Stimulated activated naive CD4-positive, alpha-beta T cell (primary cell): ENCODE results near the gene LRRC8E.
"Not testable (repeated sequence)": the region's sequence is repeated elsewhere in the genome, so short reads cannot be mapped to it uniquely, and the experiment has no call there.

Experiments used
- DNase-seq, 6 experiments: peaks; one replicate each; lab custom pipeline; 2025; lab: John Stamatoyannopoulos, UW

LRRC8E gene

DNA sequence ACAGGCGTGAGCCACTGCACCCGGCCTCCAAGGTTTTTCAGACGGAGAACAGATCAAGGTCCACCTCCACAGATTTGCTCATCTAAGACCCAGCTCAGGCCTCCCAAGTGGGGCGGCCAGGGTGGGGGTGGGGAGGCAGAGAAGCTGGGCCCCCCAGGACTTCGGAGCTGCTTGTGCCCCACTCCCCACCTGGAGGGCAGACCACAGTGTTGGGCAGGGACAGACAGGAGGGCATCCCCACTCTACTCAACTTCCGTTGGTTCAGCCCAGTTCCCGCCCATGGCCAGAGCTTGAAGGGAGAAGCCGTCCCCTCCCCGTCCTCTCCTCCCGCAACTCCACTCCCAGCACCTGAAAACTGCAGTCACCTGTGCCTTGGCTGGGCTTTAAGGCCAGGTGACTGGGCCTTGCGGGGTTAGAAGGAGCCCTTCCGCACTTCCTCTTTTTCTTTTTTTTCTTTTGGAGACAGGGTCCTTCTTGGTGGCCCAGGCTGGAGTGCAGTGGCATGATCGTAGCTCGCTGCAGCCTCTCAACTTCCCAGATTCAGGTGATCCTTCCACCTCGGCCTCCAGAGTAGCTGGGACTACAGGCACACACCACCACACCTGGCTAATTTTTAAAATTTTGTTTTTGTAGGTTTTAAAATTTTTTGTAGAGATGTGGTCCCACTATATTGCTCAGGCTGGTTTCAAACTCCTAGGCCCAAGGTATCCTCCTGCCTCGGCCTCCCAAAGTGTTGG lies 734 bp upstream of the LRRC8E start:
- no peak for DNase-seq

DNA sequence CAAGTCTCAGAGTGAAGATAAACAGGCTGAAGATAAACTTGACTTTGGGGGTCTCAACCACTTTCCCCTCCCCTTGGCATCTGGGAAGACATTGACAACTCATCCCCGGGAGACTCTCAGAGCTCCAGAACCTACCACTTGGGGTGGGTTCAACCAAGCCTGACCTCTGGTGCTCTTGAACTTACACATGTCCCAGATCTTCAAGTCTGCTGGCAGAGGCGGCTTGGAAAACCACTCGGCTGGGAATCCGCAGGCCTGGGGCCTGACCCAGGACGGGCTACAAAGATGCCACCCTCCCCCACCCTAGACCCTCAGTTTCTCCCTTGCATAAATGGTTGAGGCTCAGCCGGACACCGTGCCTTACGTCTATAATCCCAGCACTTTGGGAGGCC lies 512 bp downstream of the LRRC8E start:
- DNase-seq: no peak

DNA sequence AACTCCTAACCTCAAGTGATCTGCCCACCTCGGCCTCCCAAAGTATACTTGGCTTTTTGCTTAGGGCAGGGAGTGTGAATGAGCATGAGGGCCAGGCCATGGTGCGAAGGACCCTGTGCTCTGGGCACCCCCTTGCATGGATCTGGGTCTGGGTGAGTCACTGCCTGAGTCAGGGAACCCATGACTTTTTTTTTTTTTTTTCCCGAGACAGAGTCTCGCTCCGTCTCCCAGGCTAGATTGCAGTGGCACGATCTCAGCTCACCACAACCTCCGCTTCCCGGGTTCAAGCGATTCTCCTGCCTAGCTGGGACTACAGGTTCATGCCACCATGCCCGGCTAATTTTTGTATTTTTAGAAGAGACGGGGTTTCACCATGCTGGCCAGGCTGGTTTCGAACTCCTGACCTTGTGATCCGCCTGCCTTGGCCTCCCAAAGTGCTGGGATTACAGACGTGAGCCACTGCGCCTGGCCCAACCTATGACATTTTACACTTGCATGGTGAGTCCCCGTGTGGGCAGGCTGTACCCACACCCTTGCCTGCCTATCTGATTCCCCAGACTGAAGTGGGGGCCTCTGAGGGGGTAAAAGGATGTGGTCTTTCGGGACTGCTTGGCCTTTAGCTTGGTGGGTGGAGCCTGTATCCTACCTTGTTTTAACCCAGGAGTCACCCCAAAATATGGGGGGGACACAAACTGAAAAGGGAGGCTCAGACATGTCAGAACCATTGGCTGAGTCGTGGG lies 5.2 kb downstream of the LRRC8E start:
- not testable (repeated sequence) for DNase-seq

DNA sequence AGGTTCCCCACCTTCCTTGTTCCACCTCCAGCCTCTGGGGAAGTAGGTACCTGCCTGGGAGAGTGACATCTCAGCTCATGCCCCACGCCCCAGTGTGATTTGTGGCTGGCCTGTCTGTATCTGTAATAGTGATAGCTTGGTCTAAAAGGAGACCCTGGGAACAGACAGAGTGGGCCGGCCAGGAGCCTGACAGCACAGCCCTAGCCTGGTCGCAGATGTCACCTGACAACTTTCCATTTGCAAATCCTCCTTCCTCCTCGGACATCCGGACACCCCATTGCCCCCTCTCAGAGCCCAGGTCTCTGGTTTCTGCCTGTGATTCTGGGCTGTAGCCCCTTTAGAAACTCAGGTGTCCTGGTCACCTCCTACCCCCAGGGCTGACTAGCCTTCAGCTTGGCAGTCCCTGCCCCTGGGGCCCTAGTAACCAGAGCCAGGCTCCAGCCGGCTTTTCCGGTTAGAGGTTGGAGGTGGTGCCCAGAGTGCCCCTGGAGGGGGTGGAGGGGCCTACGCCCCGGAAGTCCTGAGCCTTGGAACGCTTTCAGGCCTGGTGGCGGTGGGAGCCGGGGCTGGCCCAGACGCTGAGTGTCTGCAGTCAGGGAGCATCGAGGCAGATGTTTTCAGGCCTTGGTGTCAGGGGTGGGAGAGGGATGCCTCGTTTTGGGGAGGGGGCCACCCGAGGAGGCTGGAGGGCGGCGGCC lies 6.5 kb downstream of the LRRC8E start:
- DNase-seq: no peak

DNA sequence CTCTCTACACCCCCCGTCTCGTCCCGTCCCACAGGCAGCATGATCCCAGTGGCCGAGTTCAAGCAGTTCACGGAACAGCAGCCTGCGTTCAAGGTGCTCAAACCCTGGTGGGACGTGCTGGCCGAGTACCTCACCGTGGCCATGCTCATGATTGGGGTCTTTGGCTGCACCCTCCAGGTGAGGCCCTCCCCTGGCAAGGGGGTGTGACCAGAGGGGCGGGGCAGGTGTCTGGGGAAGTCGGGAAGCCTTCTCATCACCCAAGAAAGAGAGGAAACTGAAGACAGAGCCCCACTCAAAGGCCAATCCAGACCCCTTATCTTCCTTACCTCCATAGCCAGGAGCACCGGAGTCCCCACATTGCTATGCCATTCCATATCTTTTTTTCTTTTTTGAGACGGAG lies 7.3 kb downstream of the LRRC8E start:
- DNase-seq: no peak

DNA sequence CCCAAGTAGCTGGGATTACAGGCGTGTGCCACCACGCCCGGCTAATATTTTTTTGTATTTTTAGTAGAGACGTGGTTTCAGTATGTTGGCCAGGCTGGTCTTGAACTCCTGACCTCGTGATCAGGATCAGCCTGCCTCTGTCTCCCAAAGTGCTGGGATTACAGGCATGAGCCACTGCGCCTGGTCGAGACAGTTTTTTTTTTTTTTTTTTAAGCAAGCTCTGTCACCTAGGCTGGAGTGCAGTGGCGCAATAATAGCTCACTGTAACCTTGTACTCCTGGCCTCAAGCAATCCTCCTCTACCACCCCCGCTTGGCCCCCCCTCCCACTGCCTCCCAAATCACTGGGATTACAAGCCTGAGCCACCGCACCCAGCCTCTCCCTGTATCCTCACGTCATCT lies 9.0 kb downstream of the LRRC8E start:
- DNase-seq: no peak

DNA sequence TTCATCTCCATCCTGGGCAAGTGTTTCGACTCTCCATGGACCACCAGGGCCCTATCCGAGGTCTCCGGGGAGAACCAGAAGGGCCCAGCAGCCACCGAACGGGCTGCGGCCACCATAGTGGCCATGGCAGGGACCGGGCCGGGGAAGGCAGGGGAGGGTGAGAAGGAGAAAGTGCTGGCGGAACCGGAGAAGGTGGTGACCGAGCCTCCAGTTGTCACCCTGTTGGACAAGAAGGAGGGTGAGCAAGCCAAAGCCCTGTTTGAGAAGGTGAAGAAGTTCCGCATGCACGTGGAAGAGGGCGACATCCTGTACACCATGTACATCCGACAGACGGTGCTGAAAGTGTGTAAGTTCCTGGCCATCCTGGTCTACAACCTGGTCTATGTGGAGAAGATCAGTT lies 10.7 kb downstream of the LRRC8E start:
- no peak for DNase-seq

DNA sequence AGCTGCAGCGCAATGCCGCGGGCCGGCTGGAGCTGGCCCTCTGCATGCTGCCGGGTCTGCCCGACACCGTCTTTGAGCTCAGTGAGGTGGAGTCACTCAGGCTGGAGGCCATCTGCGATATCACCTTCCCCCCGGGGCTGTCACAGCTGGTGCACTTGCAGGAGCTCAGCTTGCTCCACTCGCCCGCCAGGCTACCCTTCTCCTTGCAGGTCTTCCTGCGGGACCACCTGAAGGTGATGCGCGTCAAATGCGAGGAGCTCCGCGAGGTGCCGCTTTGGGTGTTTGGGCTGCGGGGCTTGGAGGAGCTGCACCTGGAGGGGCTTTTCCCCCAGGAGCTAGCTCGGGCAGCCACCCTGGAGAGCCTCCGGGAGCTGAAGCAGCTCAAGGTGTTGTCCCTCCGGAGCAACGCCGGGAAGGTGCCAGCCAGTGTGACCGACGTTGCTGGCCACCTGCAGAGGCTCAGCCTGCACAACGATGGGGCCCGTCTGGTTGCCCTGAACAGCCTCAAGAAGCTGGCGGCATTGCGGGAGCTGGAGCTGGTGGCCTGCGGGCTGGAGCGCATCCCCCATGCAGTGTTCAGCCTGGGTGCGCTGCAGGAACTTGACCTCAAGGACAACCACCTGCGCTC lies 11.6 kb downstream of the LRRC8E start:
- no peak for DNase-seq

DNA sequence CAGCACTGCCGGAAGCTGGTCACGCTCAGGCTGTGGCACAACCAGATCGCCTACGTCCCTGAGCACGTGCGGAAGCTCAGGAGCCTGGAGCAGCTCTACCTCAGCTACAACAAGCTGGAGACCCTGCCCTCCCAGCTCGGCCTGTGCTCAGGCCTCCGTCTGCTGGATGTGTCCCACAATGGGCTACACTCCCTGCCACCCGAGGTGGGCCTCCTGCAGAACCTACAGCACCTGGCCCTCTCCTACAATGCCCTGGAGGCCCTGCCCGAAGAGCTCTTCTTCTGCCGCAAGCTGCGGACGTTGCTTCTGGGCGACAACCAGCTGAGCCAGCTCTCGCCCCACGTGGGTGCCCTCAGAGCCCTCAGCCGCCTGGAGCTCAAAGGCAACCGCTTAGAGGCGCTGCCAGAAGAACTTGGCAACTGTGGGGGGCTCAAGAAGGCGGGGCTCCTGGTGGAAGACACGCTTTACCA lies 12.1 kb downstream of the LRRC8E start:
- no peak for DNase-seq

DNA sequence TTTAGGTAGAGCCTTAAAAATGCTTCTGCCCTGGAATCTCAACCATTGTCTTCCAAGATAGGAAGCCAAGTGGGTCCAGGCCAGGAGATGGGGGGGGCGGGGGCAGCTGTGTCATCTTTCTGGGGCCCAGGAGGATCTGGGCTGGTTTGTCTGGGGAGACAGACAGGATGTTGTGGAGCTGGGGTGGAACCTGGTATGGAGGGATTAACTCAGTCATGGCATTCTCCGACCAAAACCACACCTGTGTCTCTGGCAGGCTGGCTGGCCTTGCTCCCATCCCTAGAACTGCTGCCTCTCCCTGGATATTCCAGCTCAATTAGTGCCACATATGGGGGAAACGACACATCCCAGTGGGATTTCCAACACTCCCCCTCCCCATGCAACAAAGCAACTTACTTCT lies 12.6 kb downstream of the LRRC8E start:
- no peak for DNase-seq

DNA sequence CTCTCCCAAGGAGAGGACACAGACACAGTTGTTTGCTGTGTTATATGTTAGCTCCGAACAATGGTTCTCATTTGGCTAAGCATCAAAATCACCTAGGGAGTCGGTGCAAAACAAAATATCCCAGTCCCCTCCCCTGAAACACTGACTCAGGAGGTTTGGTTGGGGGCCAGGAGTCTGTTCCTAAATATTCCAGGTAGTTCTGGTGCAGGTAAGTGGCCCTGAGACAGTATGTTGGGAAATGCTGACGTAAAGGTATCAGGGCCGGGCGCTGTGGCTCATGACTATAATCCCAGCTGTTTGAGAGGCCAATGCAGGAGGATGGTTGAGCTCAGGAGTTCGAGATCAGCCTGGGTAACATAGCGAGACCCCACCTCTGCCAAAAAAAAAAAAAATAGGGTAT lies 13.0 kb downstream of the LRRC8E start:
- DNase-seq: no peak

DNA sequence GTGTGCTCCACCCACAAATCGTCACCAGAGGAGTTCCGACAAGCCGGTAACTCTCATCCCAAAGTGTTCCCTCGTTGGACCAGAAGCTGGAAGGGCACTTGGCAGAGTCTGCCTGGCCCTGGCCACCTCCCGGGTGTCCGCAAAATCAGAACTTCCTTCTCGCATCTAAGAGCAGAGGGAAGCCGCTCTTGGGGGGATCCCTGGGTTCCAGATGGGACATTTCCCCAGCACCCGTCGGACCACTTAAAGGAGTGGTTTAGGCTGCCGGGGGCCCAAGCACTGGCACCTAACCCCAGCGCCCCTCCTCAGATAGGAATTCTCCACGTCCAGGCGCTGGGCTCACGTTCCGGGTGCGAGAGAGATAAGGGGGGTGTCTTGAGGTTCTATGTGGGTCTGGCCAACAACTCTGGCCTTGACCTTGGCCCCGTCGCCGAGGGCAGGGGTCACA lies 14.5 kb downstream of the LRRC8E start:
- DNase-seq: no peak

DNA sequence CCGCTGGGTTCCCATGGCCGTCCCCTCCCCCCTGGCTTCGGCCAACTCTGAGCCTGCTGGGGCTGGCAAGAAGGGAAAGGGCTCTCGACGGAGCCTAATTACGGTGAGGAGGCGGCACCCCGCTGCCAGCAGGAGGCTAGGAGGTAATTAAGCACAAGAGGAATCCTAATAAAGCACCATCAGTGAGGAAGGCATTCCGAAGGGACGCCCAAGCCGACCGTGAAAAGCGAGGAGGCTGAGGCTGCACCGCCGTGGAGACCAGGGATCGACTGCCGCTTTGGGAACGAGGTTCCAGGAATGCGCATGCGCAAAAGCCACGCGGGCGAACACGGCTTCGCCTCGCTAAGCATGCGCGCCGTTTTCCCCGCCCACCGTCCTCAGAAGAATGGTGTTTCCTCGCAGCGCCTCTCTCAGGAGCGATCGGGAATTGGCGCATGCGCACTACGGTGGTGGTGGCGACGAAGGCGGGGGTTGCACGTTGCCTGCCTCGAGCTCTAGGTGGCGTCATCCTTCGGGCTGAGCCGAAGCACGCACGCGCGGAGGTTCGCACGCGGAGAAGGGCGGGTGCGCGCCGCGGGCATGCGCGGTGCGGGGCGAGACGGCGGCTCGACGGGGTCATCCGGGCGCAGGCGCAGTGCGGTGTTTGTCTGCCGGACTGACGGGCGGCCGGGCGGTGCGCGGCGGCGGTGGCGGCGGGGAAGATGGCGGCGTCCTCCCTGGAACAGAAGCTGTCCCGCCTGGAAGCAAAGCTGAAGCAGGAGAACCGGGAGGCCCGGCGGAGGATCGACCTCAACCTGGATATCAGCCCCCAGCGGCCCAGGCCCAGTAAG lies 15.1 kb downstream of the LRRC8E start, which contains the start of gene MAP2K7:
Gene MAP2K7 (plus strand): TSS at position 634 of the 830 bp plus-strand sequence. CDS start 68 bp downstream, at position 702.
- DNase-seq: peak; percentile 99 to 100 (median 100)

DNA sequence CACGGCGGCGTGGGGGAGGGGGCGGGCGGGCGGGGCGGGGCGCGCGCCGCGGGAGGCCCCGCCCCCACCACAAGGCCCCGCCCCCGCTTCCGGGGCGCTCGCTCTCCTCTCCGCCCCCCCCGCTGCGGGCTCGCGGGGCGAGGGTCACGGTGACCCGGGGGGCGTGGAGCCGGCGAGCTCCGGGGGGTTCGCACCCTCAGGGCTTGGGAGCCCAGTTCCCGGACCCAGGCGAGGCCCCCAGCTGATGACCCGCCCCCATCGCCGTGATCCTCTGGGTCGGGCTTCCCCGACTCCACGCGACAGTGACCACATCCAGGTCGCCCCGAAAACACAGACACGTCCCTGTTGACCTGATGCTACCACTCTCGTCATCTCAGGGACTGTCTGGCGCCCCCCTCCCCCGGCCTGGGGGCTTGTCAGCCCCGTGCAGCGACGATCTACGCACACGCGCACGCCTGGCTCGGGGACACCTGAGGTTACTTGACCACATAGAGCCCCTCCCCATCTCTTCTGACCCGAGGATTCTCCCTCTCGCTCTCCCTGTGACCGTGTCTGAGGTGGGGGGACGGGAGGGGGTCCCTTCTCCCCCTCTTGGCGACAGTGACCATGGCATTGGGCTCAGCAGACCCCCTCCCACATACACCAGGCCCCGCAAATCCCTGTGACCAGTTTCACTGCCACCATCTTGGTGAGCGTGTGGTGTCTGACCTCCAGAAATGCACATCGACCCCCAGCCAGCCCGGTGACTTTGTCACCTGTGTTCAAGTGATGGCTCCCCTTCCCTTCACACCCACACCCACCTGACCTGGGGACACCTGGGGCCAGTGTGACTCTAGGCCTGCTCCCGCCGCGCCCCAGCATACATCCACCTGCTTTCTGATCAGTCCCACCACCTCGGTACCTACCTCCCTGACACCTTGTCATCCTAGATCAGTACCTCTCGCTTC lies 16.0 kb downstream of the LRRC8E start:
- peak in 3 of 6 experiments; percentile 67 to 71 (median 68) for DNase-seq

DNA sequence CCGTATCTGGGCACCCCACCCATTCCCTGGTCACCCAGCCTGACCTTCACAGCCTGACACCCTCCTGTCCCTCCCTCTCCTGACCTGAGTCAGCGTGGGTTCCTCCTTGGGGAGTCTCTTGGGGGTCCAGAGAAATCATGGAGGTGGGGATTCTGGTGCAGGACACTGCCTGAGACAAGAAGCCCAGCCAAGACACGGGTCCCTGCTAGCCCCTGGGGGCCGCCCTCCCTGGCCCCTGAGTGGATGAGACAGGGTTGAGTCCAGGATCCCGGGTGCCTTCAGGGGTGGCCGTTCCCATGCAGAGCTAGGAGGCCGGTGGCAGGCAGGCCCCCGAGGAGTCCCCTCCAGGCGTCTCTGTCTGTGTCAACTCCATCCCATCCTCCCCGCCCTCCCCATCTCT lies 17.0 kb downstream of the LRRC8E start:
- no peak for DNase-seq

DNA sequence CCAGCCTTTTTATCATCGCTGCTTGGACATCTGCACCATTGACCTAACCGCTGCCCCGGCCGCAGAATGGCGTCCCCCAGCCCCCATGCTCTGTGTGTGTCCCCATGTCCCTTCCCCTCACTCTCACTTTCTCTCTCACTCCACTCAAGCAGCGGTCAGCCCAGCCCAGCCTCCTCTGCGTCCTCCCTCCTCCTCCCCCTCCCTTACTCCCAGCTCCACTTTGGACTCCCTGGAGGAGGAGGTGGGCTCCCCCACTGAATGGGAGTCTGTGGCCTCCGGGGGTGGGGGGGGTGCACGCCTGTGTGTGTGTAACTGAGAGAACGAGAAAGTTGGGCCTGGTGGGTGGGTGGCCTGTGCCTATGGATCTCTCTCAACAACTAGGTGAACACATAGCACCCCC lies 17.5 kb downstream of the LRRC8E start:
- no peak for DNase-seq

DNA sequence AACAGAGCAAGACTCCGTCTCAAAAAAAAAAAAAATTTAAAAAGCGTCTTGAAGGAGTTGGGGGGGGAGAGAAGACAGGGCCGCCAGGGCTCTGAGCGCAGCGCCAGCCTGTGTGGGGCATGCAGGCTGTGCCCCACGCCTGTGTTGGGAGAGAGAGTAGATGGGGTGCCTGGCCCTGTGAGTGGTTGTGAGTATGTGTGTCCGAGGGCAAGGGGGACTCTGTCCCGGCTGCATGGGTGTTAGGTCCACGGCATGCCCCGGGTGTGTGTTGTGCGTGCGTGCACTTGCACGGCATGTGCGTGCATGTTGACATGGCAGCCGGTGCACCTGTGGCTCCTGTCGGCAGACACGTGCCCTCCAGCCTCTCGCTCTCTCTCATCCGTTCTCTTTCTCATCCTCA lies 18.8 kb downstream of the LRRC8E start:
- no peak for DNase-seq

DNA sequence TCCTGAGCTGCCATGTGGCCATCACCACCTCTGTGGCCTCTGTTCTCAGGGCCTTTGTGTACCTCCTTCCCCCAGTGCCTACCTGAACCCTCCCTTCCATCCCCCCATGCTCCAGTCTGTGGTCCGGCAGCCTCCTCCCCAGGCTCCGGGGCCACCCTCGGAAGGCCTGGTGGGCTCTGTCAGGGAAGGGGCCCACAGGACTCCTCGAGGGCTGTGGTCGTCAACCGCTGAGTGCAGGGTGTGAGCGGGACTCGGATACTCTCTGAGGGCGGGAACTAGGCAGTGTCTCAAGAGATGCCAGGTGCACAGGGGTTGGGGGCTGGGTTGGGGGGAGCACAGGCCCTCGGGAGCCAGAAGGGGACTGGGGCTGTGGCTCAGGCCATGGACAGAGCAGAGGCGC lies 19.2 kb downstream of the LRRC8E start:
- DNase-seq: no peak

DNA sequence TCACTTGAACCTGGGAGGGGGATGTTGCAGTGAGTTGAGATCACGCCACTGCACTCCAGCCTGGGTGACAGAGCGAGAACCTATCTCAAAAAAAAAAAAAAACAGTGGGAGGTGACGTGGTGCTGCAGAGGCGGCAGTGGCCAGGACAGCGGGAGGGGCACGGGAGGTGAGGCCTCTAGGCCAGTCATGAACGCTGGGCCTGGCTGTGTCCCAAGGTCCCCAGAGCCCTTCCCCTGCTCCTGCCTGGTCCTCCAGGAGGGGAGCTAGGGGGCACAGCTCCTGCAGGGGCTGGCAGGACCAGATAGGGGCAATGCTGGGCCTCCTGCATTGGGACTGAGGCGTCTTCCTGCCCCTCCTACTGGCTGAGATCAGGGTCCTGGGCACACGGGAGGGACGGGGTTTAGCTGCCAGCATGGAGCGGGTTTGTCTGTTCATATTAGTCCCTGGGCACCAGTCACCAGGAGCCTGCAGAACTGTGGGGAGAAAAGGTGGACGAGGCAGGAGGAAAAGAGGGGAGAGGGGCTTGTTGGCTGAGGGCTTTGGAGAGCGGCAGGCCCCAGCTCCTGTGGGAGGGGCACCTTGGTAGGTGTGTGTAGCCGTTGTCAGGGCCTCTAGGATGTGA lies 19.9 kb downstream of the LRRC8E start:
- DNase-seq: no peak
